HG03571 (cell line): ENCODE measurements around the gene MGMT.

ENCODE experiments used
- ATAC-seq: cut with Tn5 transposase; IDR thresholded peaks from one replicate; pipeline ENCODE4 v1.9.1; 2021; ENCODE audit not compliant: unreplicated experiment

Gene MGMT

DNA sequence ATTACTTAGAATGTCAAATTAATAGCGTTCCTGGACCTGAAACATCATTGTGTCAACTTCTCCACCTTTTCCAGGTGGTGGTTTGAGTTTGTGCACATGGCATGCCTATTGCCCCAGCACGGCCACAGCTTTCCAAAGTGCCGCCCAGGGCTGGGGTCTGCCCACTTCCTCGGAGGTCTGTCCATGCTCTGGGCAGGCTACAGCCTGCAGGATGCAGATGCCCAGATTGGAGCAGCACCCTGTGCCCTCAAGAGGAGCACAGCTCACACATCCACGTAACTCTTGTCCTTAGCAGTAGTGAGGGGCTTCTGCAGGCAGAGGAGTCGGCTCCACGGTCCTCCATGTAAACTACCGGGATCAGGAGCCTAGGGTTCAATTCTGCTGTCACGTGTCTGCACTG lies 258.4 kb downstream of the MGMT start:
- ATAC-seq = no peak

GRCh38 chr10:129725890-129726631 lies 259.0 kb downstream of the MGMT start:
- ATAC-seq = no peak

GRCh38 chr10:129727071-129727470 lies 260.0 kb downstream of the MGMT start:
- ATAC-seq = no peak

GRCh38 chr10:129727495-129727894 lies 260.5 kb downstream of the MGMT start:
- no peak for ATAC-seq

DNA sequence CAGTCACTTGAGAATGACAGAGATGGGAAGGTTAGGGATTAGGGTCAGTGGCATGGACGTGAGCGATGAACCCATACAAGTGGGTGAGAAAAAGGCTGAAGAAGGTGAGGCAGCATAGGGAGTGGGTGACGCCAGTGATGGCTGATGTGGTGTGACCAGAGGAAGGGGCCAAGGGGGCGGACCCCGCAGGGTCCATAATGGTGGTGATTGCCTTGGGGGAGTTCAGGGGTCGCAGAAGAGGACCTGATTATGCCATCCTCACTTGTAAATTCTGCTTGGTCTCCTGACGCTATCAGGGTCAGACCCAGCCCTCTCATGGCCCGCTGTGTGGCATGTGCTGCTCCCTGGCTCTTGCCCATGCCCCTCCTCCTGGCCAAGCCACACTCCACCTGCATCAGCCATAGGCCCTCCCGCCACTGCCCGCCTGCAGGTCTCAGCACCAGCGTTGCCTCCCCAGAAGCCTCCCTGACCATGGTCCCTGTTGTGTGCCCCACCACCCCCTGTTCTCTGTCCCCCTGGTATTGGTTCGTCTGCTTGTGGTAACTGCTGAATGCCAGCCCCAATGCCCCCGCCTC lies 261.3 kb downstream of the MGMT start:
- no peak for ATAC-seq

- no peak for ATAC-seq
Measured at GRCh38 chr10:129728905-129729795, 262.1 kb downstream of the MGMT start.

DNA sequence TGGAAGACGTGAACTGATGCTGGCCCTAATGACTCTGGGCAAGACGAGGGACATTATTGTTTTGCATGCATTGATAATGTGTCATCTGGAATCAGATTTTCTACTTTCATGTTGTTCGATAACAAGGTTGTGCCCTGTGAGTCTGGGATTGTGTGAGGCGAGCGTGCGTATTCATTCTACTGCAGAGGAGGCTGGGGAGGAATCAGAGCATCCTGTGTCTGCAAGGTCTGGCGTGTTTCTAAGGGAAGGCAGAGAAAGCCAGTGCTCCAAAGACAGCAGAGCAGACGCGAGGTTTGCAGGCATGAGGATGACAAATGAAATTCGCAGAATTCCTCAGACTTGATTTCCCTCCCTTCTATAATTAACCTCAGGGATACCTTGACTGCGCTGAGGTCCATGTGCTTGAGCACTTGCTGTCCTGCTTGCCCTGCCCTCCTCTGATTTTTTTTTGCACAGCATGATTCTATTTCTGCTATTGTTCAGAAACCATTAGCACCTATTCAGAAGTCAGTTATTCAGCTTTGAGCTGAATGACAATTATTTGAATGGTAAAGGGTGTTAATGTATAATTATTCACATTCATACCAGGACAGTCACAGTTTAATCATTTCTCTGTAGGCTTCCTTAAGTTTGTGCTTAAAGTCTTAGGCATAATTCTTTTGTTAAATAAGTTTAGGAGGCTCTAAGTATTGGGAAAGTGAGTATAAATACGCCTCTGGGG lies 263.4 kb downstream of the MGMT start:
- no peak for ATAC-seq

GRCh38 chr10:129730993-129731325 lies 263.9 kb downstream of the MGMT start:
- ATAC-seq = no peak

GRCh38 chr10:129740532-129741279 lies 273.7 kb downstream of the MGMT start:
- ATAC-seq = no peak

DNA sequence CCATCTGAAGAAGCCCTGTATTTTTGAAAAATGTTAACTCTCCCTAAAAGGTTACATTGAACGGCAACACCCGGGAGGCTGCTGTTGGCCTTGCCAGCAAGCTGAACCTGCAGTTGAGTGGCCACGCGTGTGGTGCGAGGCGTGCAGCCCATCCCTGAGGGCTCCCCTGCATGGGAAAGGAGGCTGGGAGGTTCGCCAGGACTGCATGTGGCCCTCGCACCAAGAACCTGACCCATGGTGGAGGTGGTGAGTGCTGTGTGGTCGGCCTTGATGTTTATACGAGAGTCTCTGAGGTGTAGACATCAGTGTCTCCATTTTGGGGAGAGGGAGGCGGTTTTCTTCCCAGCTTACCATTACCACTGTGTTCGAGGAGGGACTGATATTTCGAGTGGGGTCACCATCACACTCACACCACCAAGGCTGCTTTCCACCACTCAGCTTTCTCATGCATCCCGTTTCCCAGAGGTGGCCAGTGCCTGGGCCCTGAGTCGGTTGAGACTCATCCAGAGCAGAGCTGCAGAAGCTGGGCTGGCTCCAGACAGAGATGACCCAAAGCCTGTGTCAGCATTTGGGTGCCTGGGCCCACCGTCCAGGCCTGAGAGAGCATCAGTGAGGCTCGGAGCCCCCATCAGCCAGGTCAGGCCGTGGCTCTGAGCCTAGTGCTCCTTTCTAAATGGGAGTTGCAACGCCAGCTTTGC lies 274.4 kb downstream of the MGMT start:
- no peak for ATAC-seq

GRCh38 chr10:129741978-129742741 lies 275.1 kb downstream of the MGMT start:
- no peak for ATAC-seq

- no peak for ATAC-seq
Measured at GRCh38 chr10:129742742-129743550, 275.9 kb downstream of the MGMT start.

DNA sequence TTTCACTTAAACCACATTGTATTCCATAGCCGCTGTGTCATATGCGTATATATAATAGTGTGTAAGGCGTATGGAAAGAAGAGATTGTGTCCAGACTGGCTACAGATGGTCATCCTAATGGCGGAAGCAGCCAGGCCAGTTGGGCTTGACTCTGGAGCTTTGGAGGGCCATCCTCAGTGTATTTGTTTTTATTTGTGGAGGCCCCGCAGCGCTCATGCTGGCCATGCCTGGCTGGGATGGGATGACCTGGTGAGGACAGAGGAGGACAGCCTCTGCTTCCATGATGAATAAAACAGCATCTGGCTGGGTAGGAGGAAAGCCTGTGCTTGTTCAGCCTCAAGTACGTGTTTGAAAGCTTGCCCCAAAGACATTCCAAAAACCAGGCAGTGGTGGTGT lies 276.7 kb downstream of the MGMT start:
- no peak for ATAC-seq

DNA sequence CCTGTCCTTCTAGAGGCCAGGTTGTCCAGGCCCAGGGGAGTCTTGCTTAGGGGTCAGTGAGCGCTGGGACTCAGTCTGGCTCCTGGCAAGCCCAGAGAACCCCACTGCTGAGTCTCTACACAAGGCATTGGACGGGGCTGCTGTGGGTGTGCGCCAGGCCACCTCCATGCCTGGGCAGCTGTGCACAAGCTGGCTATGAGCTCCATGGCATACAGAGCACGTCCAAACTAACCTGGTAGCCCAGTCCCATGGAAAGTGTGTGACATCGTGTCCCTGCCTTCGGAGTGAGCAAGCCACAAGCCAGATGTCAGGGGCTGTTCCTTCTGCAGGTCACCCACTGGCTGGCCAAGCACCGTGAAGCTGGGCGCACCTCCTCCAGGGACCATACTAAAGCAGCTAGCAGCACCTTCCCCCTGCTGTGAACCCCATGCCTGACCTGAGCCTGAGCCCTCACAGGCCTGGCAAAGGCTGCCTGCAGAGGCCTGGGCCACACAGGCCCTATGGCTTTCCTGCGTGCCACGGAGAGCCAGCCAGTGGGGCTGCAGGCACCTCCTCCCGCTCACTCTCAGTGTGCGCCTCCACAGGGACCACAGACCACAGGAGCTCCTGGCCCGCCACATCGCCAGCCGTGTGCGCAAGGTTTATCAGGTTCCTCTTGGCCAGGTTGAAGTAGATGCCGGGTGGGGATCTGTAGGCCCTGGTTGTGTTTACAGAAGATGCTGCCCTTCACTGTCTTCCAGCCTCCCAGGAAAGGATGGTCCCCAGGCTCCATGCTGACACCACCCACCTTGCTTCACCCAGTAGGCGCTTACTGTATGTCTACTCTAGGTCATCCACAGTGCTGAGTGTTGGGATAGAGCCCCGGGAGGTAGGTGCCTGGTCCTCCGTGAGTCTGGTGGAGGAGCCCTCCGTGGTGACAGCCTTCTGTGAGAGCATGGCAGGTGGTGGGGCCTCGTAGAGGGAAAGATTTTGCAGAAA lies 277.4 kb downstream of the MGMT start:
- no peak for ATAC-seq

GRCh38 chr10:129745186-129745750 lies 278.2 kb downstream of the MGMT start:
- no peak for ATAC-seq

- ATAC-seq = no peak
Measured at GRCh38 chr10:129754211-129755050, 287.4 kb downstream of the MGMT start.
